Nucleus accumbens (tissue), 56 donors: Measurements from ENCODE around the gene TMC2.
"Not testable (repeated sequence)": the region's sequence is repeated elsewhere in the genome, so short reads cannot be mapped to it uniquely, and the experiment has no call there.

Experiments used
- DNase-seq, 56 donors: peaks; one replicate each; lab custom pipeline; 2025; lab: John Stamatoyannopoulos, UW

The TMC2 gene

GRCh38 chr20:2523919-2524708 is 12.3 kb upstream of the TMC2 start:
- peak in 53 of 56 donors; percentile 38 to 93 (median 77) for DNase-seq

- DNase-seq, result peak in 32 of 56 donors; percentile 30 to 82 (median 64)
Observed at GRCh38 chr20:2524709-2525506, 11.5 kb upstream of the TMC2 start.

DNA sequence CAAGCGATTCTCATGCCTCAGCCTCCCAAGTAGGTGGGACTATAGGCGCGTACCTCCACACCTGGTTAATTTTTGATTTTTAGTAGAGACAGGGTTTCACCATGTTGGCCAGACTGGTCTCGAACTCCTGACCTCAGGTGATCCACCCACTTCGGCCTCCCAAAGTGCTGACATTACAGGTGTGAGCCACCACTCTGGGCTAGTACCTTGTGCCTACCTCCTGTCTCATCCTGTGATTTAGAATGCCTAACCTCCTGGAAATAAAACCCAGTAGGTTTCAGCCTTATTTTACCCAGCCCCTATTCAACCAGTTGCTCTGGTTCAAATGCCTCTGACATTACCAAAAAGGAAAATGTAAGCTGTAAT is 10.2 kb upstream of the TMC2 start:
- DNase-seq, result not testable (repeated sequence)

- no peak for DNase-seq
Observed at GRCh38 chr20:2527762-2528161, 8.6 kb upstream of the TMC2 start.

GRCh38 chr20:2528671-2529271 is 7.6 kb upstream of the TMC2 start:
- DNase-seq, result no peak

DNA sequence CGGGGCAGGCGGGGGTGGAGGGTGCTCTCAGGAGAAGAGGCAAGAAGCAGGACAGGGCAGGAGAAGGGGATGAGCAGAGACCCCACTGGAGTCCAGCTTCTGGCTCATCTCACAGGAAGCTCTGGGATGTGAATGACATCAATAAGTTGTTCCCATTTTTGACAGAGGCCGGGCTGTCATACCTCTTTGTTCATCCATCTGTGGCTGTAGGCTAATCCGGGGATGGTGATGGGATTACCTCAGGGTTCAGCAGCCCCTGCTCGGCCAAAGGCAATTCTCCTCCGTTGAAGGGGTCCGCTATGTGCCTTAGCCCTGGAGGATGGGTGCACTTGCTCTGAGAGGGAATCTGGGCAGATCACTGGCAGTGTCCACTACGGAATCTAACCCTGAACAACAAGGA is 3.3 kb upstream of the TMC2 start:
- no peak for DNase-seq

DNA sequence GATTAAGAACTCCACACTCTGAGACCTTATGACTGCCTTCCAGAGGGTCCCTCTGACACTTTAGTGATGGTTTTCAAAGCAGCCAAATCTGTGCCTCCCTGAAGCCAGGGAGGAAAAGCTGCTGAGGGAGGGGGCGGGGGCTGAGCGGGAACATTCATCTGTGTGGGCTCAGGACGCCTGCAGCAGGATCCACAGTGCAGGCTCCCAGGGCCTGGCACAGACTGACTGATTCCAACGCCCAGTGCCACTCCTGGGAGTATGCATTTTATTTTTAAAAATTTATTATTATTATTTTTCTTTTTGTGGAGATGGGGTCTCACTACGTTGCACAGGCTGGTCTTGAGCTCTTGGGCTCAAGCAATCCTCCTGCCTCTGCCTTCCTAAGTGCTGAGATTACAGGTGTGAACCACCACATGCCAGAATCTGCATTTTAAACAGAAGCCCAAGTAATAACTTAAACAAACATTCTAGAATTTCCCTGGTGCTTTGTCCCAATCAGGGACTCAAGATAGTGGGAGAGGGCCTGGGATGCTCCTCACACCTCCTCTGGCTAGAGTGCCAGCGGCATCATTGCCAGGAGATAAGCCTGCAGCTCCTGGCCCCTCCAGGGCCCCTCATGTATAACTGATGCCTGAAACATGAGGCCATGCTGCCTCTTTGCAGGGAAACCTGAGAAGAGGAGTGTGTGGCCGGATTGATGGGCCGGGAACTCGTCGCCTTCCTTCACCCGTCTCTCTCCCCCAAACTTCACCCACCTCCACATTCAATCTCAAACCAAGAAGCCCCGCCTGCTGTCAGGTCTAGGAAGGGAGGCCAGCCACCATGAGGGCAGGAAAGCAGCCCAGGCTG is 438 bp upstream of the TMC2 start:
- peak in 12 of 56 donors; percentile 11 to 58 (median 26) for DNase-seq

GRCh38 chr20:2537101-2537500 is 728 bp downstream of the TMC2 start:
- no peak for DNase-seq

DNA sequence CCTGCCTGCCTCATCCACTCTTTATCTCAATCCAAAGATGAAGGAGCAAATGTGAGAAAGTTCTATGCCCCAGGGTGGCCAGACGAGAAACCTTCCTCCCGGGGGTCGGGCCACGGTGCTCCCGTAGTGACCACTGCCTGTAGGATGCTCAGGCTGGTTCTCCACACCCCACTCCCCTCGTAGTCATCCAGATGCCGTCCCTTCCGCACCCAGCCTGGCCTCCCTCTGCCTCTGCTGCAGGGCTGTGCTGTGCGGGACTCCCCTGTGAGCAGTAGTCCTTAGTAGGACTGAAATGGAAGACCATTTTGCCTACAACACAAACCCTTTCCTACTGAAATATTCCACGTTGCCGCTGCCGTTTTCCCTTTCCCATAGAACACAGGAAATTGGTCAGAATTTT is 2.0 kb downstream of the TMC2 start:
- no peak for DNase-seq

DNA sequence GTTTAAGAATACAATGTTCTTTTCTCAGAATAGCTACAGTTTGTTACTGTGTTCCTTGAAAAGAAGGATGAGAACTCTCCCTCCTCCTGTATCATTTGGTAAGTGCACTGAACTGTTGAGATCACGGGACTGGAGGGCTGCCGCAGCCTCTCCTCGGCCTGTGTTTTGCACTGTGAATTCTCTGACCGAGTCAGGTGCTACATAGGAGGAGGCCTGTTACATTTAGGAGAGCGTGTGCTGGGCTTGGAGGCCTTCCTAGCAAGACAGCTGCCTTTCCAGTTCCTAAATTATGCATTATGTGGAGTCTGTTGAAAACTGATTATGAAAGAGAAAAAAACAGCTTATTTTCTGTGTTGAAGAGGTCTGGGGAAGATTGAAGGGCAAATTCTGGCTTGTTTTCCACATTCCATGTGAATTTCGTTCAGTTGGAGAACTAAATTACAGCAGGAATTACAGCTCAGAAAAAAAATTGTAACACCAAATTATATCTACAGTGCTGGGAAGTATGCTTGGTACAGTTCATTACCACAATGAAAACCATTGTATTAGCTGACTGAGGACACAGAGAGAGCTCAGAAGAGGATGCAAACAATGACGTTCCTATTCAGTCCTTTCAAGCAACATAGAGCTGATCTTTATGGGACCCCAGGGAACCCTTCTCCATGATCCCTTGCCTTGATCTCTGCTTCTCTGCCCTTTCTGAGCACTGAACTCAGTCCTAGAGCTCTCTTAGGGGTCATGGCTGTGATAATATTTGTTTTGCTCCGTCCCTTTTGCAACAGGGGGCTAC is 2.8 kb downstream of the TMC2 start:
- DNase-seq, result peak in 25 of 56 donors; percentile 11 to 45 (median 29)

DNA sequence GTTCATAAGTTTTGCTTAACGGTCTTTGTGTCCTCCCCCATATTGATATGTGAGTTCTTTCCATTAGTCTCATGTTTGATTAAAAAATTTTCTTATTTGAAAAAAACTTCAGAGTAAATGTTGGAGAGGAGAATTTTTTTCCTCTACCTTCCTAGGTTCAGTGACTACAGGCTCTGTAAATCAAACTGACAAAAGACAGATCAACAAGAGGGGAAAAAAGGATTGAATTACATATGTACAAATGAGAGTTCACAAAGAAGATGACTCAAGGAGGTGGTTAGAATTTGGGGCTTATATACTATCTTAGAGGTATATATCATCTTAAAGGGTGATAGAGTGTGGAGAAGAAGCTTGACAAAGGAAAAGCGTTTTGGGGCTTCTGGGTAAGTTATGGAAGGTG is 5.6 kb downstream of the TMC2 start:
- DNase-seq, result no peak

DNA sequence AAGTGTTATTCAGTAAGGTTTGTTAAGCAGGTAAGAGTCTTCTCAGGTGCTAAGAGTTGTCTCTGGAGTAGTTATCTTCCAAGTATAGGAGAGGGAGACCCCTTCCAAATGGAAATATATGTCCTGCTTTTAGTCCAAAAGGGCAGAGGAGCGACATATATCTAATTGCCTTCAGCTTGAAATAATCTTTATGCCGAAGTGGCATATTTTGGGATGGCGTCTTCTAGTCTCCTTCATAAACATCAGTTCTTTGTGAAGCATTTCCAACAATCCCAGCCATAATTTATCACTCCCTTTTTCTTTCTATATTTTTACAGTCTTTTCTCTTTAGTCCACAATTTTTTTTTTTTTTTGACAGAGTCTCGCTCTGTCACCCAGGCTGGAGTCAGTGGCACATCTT is 6.0 kb downstream of the TMC2 start:
- DNase-seq, result no peak

DNA sequence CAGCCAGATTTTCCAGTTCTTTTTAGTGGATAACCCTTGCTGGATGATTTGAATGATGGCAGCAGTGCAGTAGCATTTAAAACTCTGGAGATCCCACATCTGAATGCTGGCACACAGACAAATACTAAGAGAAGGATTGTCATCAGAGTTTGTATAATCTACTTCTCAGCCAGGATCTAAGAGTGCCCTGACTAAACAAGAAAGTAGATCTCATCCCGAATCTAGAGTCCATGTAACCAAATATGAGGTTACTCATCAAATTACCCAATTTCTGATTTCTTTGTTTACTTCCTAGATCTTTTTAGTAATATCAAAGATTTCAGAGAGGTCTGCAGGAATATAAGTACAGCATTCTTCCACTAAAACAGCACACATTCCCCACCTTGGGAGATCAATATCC is 7.8 kb downstream of the TMC2 start:
- no peak for DNase-seq

- no peak for DNase-seq
Observed at GRCh38 chr20:2545594-2545993, 9.2 kb downstream of the TMC2 start.

DNA sequence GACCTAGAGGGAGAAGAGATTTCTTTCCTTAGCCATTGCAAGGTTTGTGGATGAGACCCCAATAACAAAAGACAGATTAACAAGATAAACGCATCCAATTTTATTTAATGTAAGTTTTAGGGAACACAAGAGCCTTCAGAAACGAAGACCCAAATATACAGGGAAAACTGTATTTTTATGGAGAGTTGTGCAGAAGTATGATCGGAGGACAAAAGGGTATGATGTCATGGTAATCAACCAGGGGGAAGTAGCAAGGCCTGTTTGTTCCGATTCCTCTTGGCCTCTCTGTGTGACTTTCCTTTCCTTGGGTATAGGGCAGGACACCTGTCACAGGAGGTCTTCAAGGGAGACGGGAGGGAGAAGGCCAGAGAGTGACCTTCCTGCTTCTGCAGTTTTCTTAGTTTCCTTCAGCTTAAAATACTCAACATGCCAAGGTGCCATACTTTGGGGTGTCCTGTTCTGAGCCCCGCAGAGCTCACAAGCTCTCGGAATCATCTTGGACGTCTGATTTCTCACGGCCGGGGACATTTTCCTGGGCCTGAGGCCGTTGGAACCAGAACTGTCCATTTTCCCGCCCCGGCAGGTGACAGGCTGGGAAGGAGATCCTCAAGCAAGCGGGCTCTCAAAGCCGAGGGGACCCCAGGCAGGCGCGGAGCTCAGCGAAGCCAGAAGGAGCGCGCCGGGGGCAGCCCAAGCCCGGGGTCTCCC is 21.7 kb downstream of the TMC2 start:
- no peak for DNase-seq

GRCh38 chr20:2558581-2559278 is 22.4 kb downstream of the TMC2 start:
- DNase-seq, result peak in 10 of 56 donors; percentile 14 to 65 (median 28)

DNA sequence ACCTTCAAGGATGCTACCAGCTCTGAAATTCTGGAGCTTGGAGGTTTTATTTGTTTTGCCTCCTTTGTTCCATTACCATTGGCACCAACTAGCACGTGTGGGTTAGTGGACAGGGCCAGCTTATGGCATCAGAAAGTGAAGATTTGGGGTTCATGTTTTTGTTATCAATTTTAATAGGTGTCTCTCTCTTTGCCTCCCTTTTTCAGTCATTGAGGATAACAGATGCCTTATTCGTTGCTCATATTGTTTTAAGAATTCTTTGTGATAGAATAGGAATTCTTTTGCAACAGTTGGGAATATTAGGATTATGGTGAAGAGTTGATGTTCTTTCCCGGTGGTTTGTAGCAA is 22.9 kb downstream of the TMC2 start:
- no peak for DNase-seq

DNA sequence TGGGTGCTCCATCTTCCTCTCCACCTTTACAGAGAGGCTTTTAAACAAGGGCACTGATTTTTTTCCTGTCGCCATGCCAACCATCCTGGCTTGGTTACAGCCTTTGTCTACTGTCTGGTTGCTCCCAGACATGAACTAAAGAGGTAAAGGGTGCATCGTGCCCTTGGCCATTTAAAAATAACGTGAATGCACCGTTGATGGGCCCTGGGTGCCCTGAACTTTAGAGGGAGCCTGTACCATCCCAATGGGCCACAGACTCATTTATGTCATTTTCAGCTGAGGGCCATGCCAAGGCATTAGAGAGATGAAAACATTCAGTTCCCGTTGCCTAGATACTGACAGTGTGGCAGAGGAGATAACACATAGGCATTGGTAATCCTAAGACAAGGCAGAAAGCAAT is 23.3 kb downstream of the TMC2 start:
- peak in 30 of 56 donors; percentile 9 to 71 (median 38) for DNase-seq

DNA sequence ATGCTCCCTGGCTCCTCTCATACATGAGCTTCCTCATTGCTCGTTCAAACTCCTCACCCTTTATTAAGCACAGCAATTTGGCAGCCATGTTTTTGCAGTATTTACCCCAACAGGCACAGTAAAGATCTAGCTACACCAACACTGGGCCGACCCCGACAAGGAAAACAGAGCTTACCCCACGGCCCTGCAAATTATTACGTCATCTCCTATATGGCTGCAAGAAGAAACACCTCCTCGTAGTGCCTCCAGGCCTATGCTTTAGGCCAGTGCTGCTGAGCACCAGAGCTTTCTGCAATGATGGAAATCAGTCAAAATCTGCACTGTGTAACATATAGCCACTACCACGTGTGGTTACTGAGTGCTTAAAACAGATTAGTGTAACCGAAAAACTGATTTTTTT is 26.7 kb downstream of the TMC2 start:
- no peak for DNase-seq
